Central memory CD8-positive, alpha-beta T cell (primary cell): Measurements from ENCODE around the gene NOTUM.
A peak's percentile ranks its signal among the peaks of the same experiment; 100 is the strongest.
"Not testable (repeated sequence)": the region's sequence is repeated elsewhere in the genome, so short reads cannot be mapped to it uniquely, and the experiment has no call there.

ENCODE experiments used
- ATAC-seq: fragments of 150-1000 bp; cut with Tn5 transposase; replicated peaks from 2 replicates; pipeline ENCODE4 v1.10.0; 2022; ENCODE audit warnings: mild to moderate bottlenecking, moderate FRiP score, moderate number of reproducible peaks; ENCODE audit not compliant: poor library complexity, severe bottlenecking; ENCODE audit errors: extremely low read depth
- DNase-seq, 2 donors: peaks; one replicate each; pipeline ENCODE4 v3.0.0; 2021; ENCODE audit warnings: low spot score in 2 of 2
- H3K27ac Mint-ChIP-seq: one replicate; pipeline ENCODE4 v1.8.0; 2022; ENCODE audit warnings: low read depth, mild to moderate bottlenecking, moderate library complexity, mixed read lengths
- H3K27me3 Mint-ChIP-seq: one replicate; pipeline ENCODE4 v1.8.0; 2022; ENCODE audit warnings: mixed read lengths
- H3K36me3 Mint-ChIP-seq: one replicate; pipeline ENCODE4 v1.8.0; 2022; ENCODE audit warnings: mild to moderate bottlenecking, moderate library complexity, mixed read lengths; ENCODE audit not compliant: insufficient read depth
- H3K4me1 Mint-ChIP-seq: one replicate; pipeline ENCODE4 v1.8.0; 2022; ENCODE audit warnings: mixed read lengths
- H3K4me3 Mint-ChIP-seq: one replicate; pipeline ENCODE4 v1.8.0; 2022; ENCODE audit warnings: mild to moderate bottlenecking, moderate library complexity, mixed read lengths
- H3K9me3 Mint-ChIP-seq: one replicate; pipeline ENCODE4 v1.8.0; 2022; ENCODE audit warnings: mixed read lengths

NOTUM gene

DNA sequence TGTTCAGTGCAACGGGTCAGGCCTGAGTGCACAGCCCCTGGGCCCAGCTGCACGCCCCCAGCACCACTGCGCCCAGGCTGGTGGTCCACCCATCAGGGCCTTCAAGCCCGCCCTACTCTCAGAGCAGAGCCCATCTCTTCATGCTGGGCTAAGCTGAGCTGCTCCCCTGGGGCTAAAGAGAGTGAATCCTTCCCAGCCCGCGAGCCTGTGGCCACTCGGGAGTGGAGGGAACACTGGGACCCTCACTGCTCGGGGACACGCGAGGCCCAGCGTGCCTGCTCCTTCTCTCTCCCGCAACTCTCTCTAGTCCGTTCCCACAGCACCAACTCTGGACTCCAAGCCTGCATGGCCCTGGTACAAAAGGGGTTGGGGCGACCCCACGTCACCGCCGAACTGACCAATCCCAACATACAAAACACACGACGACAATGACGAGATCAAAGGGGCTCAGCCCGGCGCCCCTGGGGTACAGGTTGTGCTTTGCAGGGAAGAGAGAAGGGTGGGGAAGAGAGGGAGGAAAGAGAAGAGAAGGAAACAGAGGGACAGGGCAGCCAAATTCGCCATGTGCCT lies 38.9 kb downstream of the NOTUM start:
- no peaks in the 10 kb centered on the region for H3K9me3 Mint-ChIP-seq
- H3K27ac Mint-ChIP-seq = peak overlapping the region; percentile 32
- ATAC-seq (no peak), DNase-seq (no peak)
- no peaks in the 10 kb centered on the region for H3K27me3 Mint-ChIP-seq
- no peak overlapping the region for H3K4me3 Mint-ChIP-seq
- peaks cover 23% of the 10 kb centered on the region for H3K4me1 Mint-ChIP-seq
- peaks cover 16% of the 10 kb centered on the region for H3K36me3 Mint-ChIP-seq

DNA sequence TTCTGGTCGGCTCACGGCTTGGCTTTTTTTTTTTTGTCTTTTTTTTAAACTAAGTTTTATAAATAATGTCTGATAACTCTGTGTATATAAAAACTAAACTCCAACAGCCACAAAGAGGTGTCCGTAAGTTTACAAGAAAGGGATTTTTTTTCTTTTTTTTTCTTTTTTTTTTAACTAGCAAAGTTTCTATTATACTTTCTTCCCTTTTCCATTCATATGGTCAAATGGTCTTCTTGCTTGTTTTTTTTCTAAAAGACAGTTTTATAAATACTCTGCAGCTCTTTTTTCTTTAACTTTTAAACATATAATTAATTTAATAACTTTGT lies 39.5 kb downstream of the NOTUM start:
- Mint-ChIP-seq H3K9me3 (no peaks in the 10 kb centered on the region), H3K27me3 (no peaks in the 10 kb centered on the region), H3K4me3 (no peak overlapping the region), H3K4me1 (peaks cover 26% of the 10 kb centered on the region), H3K36me3 (peaks cover 18% of the 10 kb centered on the region), H3K27ac (peak overlapping the region; percentile 29)
- ATAC-seq (no peak), DNase-seq (no peak)

DNA sequence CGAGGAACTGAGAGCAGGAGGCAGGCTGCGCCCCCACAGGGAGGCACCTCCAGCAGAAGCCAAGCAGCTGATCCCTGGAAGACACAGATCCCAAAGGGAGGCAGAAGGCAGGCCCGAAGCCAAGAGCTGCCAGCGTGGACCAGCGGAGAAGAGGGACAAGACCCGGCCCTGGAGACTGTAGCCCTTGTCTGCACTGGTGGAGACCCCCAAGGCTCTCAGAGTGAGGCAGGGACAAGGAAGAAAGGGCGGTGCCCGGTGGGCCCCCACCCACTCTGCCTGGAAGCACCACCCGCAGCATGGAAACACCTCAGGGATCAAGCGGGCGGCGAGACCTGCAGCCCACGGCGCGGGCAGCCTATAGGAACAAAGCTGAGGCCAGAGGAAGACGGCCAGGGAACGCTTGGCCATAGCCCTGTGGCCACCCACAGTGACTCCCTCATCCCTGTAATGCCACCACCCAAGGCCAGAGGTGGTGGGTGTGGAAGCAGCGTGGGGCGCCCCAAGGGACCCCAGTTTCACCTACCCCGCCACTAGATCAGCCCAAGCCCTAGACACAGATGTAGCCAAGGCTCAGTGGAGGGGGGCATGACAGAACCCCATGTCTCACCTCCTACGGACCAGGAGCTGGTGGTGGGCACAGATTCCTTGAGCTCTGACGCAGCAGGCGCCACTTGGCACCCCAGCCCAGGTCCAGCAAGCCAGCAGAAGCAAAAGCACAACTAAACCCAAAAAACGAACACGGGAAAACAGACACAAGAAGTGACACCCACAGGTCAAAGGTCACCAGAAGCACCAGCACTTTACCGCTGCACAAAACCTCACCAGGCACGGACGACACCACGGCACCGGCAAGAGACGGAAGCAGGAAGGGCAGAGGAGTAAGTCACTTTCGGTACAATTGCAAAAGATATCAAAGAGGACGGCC lies 40.1 kb downstream of the NOTUM start:
- Mint-ChIP-seq H3K27me3 (no peaks in the 10 kb centered on the region), H3K36me3 (peaks cover 22% of the 10 kb centered on the region), H3K4me3 (no peak overlapping the region), H3K4me1 (peaks cover 20% of the 10 kb centered on the region), H3K27ac (peak overlapping the region; percentile 29), H3K9me3 (no peaks in the 10 kb centered on the region)
- ATAC-seq (no peak), DNase-seq (no peak)

DNA sequence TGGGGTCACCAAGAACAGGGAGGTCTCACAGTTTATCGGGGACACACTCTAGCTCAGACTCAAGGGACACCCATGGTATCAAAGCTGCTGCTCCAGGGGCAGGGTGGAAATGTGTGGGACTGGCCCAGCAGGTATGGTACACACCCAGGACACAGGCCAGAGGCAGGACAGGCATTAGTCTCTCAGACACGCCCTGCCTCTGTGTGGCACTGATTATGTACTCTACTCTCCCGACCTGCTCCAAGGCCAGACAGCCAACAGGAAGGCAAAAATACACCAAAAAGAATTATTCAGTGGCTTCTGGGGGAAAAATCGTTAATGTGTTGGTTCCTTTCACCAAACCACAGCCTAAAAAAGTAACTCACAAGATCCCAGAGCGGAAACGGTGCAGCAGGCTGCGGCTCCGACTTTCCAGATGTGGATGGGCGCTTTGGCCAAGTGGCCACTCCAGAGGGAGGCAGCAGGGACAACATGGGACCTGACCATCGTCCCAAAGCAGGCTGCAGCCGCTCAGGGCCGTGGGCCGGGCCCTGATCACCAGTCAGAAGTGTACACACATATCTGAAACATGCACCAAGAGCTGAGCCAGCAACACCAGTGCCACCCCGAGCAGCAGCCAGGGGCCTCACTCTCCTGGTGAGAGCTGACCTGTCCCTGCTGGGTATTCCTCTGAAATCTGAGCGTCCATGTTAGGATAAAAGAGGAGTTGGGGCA lies 42.0 kb downstream of the NOTUM start:
- ATAC-seq = no peak
- peak overlapping the region; percentile 88 for H3K4me3 Mint-ChIP-seq
- H3K36me3 Mint-ChIP-seq = peaks cover 23% of the 10 kb centered on the region
- peak overlapping the region; percentile 74 for H3K27ac Mint-ChIP-seq
- H3K27me3 Mint-ChIP-seq = no peaks in the 10 kb centered on the region
- no peaks in the 10 kb centered on the region for H3K9me3 Mint-ChIP-seq
- no peak for DNase-seq
- H3K4me1 Mint-ChIP-seq = peaks cover 19% of the 10 kb centered on the region

DNA sequence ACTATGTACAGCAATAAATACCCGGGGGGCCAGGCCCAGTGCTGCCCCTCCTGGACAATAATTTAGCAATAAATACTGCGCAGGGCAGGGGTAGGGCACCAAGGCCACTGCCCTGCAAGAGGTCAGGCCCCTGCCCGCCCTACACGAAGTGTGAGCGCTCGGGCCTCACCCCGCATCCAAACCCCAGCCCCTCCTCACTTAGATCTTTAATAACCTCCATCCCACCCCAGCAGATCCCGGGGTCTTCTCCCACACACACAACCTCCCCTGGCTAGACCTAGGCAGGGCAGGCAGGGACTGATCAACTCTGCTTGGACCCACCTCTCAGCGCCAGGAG lies 42.7 kb downstream of the NOTUM start:
- peaks cover 25% of the 10 kb centered on the region for H3K36me3 Mint-ChIP-seq
- not testable (repeated sequence) for DNase-seq, H3K27me3 Mint-ChIP-seq, H3K9me3 Mint-ChIP-seq
- ATAC-seq = peak; percentile 22
- H3K27ac Mint-ChIP-seq = peak overlapping the region; percentile 74
- peaks cover 19% of the 10 kb centered on the region for H3K4me1 Mint-ChIP-seq
- H3K4me3 Mint-ChIP-seq = peak overlapping the region; percentile 88

DNA sequence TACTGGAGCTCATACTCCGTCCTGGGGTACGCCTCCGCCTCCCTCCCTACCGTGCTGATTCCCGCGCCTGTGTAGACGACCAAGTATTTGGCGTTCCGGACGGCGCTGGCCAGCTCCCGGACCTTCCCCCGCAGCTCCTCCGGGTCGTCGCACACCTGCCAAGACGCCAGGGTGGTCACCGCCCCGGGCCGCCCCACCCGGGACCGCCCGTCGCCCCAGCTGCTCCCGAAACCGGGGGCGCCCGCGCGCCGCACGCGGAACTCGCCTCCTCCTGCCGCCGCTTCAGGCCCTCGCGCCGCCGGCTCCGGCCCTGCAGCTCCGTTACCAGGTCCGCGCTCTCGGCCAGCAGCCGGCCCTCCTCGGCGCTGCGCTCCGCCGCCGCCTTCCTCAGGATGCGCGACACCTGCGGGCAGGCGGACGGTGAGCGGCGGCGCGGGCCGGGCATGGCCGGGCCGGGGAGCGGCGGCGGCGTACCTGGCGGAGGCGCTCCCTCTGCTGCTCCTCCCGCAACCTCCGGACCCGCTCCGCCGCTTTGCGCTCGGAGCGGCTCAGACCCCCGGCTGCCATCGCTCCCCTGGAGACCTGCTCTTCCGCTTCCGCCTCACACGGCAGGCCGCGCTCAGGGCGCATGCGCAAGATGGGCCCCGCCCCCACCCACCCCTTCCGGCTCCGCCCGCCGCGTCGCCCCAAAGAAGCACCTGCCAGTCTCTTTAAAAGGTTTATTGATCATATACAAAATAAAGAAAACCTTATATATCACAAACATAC lies 43.2 kb downstream of the NOTUM start, which contains the start of gene SIRT7:
TSS of gene SIRT7 (minus strand) at position 612 of the 768 bp plus-strand sequence. CDS start at position 567, 45 bp downstream.
- DNase-seq = peak; percentile 60 to 66
- Mint-ChIP-seq H3K9me3 (no peaks in the 10 kb centered on the region), H3K4me1 (peaks cover 19% of the 10 kb centered on the region)

DNA sequence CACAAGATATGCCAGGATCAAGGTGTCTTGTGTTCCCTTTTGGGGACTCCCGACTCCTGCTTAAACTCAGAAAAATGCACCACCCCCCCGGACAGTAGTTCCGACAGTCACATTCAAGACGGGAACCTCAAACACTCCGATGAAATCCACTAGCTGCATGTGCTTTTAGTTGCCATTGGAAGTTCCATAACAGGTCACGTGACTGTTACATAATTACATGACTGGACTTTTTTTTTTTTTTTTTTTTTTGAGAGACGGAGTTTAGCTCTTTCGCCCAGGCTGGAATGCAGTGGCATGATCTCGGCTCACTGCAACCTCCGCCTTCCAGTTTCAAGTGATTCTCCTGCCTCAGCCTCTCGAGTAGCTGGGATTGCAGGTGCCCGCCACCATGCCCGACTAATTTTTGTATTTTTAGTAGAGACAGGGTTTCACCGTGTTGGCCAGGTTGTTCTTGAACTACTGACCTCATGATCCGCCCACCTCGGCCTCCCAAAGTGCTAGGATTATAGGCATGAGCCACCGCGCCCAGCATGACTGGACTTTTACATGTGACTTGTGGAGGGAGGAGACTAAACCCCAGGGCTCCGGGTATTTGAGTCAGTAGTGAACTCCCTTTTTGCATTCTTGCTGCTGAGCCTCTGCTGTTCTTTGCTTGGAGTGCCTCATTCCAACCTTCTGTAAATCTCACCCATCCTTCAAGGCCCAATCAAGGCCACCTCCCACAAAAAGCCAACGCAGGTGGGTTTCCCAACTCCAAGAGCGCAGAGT lies 44.6 kb downstream of the NOTUM start:
- Mint-ChIP-seq H3K4me1 (peaks cover 28% of the 10 kb centered on the region), H3K9me3 (no peaks in the 10 kb centered on the region), H3K27me3 (no peaks in the 10 kb centered on the region), H3K36me3 (peaks cover 32% of the 10 kb centered on the region), H3K4me3 (peak overlapping the region; percentile 88), H3K27ac (no peak overlapping the region)
- DNase-seq (no peak), ATAC-seq (no peak)

More for the DNA sequence above, 43.2 kb downstream of the NOTUM start, which contains the start of gene SIRT7:
- Mint-ChIP-seq H3K4me3 (peak within 1 kb of the TSS; percentile 88), H3K36me3 (peaks cover 25% of the 10 kb centered on the region), H3K27ac (peak within 1 kb of the TSS; percentile 74), H3K27me3 (no peaks in the 10 kb centered on the region)
- ATAC-seq = peak; percentile 81

DNA sequence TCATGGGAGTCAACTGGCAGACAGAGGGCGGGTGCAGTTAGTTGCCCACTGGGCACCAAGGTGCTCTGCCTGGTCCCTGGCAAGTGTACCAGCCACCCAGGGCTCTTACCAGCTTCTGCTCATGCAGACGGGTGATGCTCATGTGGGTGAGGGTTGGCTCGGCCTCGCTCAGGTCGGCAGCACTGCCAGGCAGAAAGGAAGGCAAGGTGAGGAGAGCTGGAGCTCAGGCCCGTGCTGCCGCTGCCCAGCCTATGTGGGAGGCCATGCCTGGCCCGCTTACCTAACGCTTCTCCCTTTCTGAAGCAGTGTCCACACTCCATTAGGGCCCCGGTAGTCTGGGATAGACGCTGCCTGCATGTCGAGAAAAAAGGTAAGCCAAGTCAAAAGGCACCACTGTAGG lies 45.7 kb downstream of the NOTUM start:
- Mint-ChIP-seq H3K4me1 (peaks cover 28% of the 10 kb centered on the region), H3K27me3 (no peaks in the 10 kb centered on the region), H3K4me3 (no peak overlapping the region), H3K27ac (no peak overlapping the region), H3K36me3 (peaks cover 34% of the 10 kb centered on the region), H3K9me3 (no peaks in the 10 kb centered on the region)
- no peak for ATAC-seq
- DNase-seq = no peak

DNA sequence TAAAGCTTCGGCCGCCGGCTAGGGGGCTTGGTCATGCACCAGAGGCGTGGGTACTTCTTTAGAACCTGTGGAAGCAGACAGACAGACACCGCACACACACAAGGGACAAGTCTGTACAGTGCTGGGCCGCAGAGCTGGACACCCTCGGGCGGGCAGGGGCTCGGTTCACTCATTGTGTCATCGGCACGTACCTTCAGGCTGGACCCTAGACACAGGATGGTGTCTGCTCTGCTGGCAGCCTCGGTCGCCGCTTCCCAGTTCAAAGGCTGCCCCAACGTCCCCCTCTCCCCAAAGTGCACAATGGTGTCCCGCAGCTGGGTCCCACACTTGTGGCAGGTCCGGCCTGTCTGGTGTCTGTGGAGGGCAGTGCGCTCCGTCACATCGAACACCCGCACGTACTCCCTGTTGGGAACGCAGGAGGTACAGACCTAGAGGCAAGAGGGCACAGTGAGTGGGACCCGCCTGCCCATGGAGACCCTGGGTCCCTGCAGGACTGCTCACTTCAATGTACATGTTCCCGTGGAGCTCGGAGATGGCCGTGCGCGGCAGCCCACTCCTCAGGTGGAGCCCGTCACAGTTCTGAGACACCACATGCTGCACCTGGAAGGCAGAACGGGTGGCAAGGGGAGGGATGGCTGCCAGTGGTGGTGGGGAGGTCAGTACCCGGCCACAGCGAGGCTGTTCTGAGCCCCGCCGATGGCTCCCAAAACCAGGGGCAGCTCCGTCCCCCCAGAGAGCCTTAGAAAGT lies 46.7 kb downstream of the NOTUM start:
- Mint-ChIP-seq H3K27ac (no peak overlapping the region), H3K4me1 (peaks cover 28% of the 10 kb centered on the region), H3K4me3 (no peak overlapping the region), H3K36me3 (peaks cover 34% of the 10 kb centered on the region), H3K27me3 (no peaks in the 10 kb centered on the region), H3K9me3 (no peaks in the 10 kb centered on the region)
- no peak for DNase-seq
- ATAC-seq = no peak

DNA sequence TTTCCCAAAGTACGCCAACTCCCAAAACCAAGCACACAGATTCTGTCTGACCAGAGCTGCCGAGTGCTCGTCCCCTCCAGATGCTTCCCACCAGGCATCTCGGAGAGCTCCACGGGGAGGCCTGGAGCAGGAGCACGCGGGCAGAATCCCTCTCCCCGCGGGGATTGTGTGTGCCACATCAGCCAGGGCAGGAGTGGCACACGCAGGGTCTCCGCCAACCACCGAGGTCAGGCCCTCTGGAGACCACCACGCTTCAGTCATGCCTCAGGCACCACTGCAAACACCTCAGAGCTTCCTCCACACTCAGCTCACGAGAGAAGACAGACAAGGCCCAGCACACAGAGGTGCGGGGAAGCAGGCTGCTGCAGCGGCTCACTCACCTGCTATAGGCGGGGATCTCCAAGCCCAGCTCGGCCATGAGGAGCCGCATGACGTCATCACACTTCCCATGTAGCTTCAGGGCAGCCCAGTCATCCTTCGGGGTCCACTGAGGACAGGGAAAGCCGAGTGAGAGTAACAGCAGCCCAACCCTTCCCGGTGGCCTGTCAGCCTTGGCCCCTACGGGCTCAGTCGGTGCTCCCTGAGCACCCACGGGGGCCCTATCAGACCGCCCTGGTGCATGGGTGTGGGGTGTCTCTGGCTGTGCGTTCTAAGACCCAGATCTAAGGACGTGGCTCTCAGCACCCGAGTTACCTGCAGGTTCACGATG lies 47.4 kb downstream of the NOTUM start:
- Mint-ChIP-seq H3K27ac (no peak overlapping the region), H3K4me1 (peaks cover 26% of the 10 kb centered on the region), H3K4me3 (peak overlapping the region; percentile 8), H3K36me3 (peaks cover 32% of the 10 kb centered on the region), H3K9me3 (no peaks in the 10 kb centered on the region), H3K27me3 (no peaks in the 10 kb centered on the region)
- no peak for ATAC-seq
- no peak for DNase-seq
